UCSD-AML1 (cell line): ENCODE data around the gene OTOG.
"Not testable (repeated sequence)": the region's sequence is repeated elsewhere in the genome, so short reads cannot be mapped to it uniquely, and the experiment has no call there.

ENCODE experiments used
- DNase-seq: peaks from one replicate; lab custom pipeline; 2025; ENCODE audit not compliant: unreplicated experiment; lab: John Stamatoyannopoulos, UW

OTOG gene

DNA sequence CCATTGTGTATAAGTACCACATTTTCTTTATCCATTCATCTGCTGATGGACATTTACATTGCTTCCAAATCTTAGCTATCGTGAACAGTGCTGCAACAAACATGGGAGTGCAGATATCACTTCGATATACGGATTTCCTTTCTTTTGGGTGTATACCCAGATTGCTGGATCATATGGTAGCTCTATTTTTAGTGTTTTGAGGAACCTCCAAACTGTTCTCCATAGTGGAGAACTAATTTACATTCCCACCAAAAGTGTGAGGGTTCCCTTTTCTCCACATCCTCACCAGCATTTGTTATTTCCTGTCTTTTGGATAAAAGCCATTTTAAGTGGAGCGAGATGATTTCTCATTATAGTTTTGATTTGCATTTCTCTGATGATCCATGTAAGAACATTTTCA lies 75.7 kb downstream of the OTOG start:
- not testable (repeated sequence) for DNase-seq

- no peak for DNase-seq
Observed at GRCh38 chr11:17629113-17629512, 82.1 kb downstream of the OTOG start.

DNA sequence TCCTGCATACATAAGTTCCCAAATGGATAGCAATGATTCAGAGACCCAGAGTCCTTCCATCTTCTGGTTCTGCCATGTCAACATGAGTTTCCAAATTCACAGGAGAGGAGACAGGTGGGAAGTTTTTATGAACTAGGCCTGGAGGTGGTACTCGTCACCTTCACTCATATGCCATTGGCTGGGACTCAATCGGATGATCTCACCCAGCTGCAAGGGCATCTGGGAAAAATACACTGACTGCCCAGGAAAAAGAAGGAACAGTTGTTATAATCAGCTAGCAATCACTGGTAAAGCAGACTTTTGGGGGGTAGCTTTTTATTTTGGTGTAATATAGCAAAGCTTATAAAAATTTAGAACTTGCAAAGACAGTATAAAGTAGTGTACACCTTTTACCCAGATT lies 83.9 kb downstream of the OTOG start:
- DNase-seq = no peak

DNA sequence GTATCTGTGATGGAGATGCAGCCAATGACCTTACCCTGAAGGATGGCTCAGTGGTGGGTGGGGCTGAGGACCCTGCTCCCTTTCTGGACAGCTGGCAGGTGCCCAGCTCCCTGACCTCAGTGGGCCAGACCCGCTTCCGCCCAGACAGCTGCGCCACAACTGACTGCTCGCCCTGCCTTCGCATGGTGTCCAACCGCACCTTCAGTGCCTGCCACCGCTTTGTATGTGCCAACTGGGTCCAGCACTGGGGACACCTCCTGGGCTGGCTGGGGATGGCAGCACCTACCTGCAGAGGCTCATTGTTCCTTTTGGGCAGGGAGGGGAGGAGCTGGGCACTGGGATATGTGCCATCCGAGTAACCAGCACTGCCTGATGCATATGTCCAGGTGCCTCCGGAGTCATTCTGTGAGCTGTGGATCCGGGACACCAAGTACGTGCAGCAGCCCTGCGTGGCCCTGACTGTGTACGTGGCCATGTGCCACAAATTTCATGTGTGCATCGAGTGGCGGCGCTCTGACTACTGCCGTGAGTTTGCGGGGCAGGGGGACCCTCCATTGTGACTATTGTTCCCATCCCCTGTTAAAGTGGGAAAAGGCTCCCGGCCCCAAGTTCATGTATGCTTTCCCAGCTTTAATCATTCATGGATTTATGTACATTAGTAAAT lies 84.8 kb downstream of the OTOG start:
- DNase-seq = no peak

DNA sequence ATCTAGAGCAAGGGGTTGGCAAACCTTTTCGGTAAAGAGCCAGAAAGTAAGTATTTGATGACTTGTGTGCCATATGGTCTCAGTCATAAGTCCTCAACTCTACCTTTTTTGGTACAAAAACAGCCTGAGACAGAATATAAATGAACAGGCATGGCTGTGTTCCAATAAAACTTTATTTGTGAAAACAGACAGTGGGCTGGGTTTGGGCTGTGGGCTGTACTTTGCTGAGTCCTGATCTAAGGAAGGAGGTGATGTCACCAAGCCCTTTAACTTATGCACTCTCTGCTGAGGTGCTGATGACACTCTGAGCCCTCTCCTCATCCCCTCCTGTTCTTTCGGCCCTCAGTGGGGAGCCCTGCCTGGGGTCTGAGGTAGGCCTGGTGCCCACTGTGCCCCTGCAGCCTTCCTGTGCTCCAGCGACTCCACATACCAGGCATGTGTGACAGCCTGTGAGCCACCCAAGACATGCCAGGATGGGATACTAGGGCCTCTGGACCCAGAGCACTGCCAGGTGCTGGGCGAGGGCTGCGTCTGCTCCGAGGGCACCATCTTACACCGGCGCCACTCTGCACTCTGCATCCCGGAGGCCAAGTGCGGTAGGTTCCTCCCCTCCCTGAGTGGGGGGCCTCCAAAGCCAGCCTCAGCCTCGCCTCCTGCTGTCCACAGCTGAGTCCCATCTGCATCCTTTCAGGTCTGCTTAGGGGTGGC lies 86.4 kb downstream of the OTOG start:
- DNase-seq = no peak

- DNase-seq = no peak
Observed at GRCh38 chr11:17633987-17634775, 87.1 kb downstream of the OTOG start.

DNA sequence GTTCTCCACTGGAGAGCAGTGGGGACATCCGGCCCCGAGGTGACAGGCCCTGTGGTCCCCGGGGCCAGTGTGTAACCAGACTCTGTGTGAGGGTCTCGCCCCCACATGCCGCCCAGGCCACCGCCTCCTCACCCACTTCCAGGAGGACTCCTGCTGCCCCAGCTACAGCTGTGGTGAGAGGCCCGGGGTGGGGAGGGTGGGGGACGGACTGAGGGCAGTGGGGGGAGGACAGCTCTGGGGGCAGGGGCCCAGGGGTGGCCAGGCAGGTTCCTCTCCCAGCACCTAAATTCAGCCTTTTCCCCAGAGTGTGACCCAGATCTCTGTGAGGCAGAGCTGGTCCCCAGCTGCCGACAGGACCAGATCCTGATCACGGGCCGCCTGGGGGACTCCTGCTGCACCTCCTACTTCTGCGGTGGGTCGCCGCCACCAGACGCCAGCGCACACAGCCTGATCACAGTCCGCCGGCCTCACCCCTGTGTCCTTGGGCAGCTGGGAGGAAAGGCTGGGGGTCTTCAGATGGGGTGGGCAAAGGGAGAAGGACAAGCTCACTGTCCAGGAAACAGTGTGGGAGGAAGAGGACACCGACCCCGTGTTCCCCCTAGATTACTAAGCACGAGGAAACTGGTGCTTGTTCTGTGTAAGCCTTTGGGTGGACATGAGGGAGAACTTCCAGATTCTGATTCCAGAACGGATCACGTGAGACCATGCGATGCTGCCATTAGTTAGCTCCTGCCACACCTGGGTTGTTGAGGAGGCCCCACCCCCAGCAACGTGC lies 87.9 kb downstream of the OTOG start:
- DNase-seq = no peak

- no peak for DNase-seq
Observed at GRCh38 chr11:17635551-17635938, 88.5 kb downstream of the OTOG start.

GRCh38 chr11:17636721-17637120 lies 89.7 kb downstream of the OTOG start:
- no peak for DNase-seq

DNA sequence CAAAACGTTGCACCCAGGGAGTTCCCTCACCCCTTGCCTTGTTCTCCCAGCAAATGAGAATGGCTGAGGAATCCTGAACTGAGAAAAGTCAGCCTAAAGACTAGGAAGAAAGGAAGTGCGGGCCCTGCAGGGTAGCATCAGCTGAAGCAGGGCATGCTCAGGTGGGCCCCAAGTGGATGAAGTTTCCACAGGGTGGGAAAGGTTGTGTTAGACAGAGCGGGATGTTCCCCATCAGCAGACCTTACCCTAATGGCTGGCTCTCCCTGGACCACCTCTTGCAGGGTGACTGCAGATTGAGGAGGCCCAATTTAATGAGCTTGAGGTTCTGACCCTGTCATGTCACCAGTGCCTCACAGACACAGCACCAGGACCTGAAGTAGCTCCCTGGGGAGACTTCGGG lies 90.8 kb downstream of the OTOG start:
- no peak for DNase-seq

GRCh38 chr11:17638311-17638710 lies 91.3 kb downstream of the OTOG start:
- DNase-seq = no peak

GRCh38 chr11:17639091-17639490 lies 92.0 kb downstream of the OTOG start:
- DNase-seq = no peak

DNA sequence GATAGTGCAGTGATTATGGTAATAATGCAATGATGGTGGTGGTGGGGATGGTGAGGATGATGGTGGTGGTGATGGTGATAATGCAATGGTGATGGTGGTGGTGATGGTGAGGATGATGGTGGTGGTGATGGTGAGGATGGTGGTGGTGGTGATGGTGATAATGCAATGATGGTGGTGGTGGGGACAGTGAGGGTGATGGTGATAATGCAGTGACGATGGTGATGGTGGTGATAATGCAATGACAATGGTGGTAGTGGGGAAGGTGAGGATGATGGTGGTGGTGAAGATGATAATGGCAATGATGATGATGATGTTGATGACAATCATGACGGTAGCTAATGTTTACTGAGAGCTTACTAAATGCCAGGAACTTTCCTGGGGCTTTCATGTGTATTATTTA lies 92.7 kb downstream of the OTOG start:
- DNase-seq = no peak

DNA sequence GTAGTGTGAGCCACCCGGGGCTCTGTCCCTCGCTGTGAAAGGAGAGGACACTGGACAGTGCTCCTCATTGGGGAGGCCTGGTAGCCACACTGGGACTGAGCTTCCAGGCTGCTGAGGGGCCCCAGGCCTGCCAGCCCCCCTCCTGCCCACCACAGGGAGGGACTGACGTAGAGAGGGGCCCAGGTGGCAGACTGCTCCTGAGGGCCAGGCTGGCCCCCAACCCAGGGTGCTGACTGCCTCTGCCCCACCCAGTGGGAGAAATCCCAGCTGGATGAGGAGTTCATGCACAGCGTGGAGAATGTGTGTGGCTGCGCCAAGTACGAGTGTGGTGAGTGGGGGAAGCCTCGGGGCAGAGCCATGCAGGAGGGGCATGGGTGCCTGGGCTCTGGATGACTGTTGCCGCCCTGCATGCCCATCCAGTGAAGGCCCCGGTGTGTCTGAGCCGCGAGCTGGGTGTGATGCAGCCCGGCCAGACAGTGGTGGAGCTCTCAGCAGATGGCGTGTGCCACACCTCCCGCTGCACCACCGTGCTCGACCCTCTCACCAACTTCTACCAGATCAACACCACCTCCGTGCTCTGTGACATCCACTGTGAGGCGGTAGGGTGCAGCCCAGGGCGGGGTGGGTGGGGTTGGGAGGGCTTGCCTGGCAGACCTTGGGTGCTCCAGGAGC lies 93.6 kb downstream of the OTOG start:
- no peak for DNase-seq

GRCh38 chr11:17641792-17642350 lies 94.8 kb downstream of the OTOG start:
- DNase-seq = no peak

- no peak for DNase-seq
Observed at GRCh38 chr11:17642370-17642769, 95.3 kb downstream of the OTOG start.

- no peak for DNase-seq
Observed at GRCh38 chr11:17642980-17643379, 95.9 kb downstream of the OTOG start.

DNA sequence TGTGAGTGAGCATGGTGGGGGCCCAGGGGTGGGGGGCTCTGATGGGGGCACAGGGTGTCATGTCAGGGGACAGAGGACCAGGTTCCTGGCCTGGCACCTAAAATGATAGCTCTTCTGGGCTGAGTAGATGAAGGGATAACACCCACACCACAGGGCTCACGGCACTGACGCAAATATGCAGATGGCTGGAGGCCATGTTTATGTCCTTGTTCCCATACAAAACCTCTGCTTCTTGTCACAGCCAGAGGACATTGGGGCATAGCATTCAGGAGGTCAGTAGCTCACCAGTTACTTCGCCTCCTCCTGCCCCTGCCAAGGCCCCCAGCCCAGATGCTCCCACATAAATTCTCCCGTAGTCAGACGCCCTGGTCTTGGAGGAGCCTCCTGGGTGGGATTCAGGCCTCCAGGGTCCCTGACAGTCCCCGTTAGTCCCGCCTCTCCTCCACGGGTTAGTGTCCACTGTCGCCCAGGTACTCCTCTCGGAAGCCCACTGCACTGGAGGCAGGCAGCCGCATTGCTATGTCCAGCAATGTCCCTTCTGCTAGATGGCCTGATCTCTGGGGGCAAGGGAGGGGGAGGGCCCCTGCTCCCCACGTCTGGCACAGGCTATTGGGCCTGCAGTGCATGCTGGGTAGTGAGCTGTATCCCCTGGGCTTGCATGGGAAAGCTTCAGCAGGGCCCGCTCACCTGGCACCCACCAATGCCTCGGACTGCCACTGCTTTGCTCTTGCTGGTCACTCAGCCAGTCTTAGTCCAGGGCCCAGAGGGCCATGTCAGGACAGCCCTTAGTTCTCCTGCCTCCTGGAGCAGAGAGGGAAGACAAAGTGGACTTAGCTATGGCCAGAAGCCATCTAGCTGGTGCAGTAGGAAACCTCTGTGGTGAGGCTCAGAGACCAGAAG lies 96.7 kb downstream of the OTOG start:
- DNase-seq = no peak

- no peak for DNase-seq
Observed at GRCh38 chr11:17645190-17645970, 98.3 kb downstream of the OTOG start.
